Loucy (cell line): ENCODE data around the gene RIPK4.

ENCODE experiments used
- CTCF ChIP-seq: fragments of 200-600 bp; sonication (generic); conservative IDR thresholded peaks from 2 replicates; pipeline ENCODE4 v1.5.1; 2014; ENCODE audit warnings: mild to moderate bottlenecking, antibody characterized with exemption, low read length
- EZH2phosphoT487 ChIP-seq: fragments of 200-600 bp; IDR thresholded peaks from 2 replicates; pipeline ENCODE4 v1.6.1; 2018; ENCODE audit warnings: antibody characterized with exemption, mild to moderate bottlenecking, moderate library complexity, borderline replicate concordance

DNA sequence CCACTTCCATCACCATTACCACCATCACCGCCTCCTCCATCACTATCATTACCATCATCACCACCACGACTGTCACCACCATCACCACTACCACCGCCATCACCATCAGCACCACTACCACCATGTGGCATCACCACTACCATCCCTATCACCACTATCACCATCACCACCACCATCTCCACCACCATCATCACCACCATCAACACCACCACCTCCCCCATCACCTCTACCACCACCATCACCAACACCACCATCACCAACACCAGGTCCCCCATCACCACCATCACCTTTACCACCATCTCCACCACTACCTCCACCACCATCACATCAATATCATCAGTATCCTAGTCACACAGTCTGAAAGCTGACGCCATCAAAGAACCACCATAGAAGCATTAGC lies 39.9 kb upstream of the RIPK4 start:
- TF ChIP-seq CTCF (no peak), EZH2phosphoT487 (no peak)
